ENCODE results near the gene MERTK. TPM values are rescaled to one million over a fixed set of nuclear protein-coding genes. Genes with fewer than 3 reads are reported as not detected.
"Not testable (repeated sequence)": the region's sequence is repeated elsewhere in the genome, so short reads cannot be mapped to it uniquely, and the experiment has no call there.

The MERTK gene
- total RNA-seq, 1 donor from 2014 or later, result 3.3 TPM

GRCh38 chr2:112032224-112032586 lies 133.8 kb downstream of the MERTK start:
- TF ChIP-seq CTCF (conservative IDR thresholded peaks at IDR 0.05), result no peak

GRCh38 chr2:112032689-112033465 lies 134.5 kb downstream of the MERTK start:
- Mint-ChIP-seq H3K9me3 (peaks cover 3% of the 10 kb centered on the region), H3K27me3 (ENCODE audit: low read depth) (no peaks in the 10 kb centered on the region), H3K4me3 (no peak overlapping the region), H3K36me3 (ENCODE audit: low read depth) (no peaks in the 10 kb centered on the region), H3K4me1 (peaks cover 10% of the 10 kb centered on the region), H3K27ac (ENCODE audit: unreplicated experiment) (no peak overlapping the region)
- peak; percentile 34 for TF ChIP-seq CTCF (conservative IDR thresholded peaks at IDR 0.05)
- DNase-seq (ENCODE audit: low read depth, low spot score), result no peak

More at GRCh38 chr2:112032224-112032586, 133.8 kb downstream of the MERTK start:
- H3K36me3 Mint-ChIP-seq (ENCODE audit: low read depth), result no peaks in the 10 kb centered on the region
- no peaks in the 10 kb centered on the region for H3K9me3 Mint-ChIP-seq
- no peak overlapping the region for H3K27ac Mint-ChIP-seq (ENCODE audit: unreplicated experiment)
- peaks cover 10% of the 10 kb centered on the region for H3K4me1 Mint-ChIP-seq
- H3K27me3 Mint-ChIP-seq (ENCODE audit: low read depth), result no peaks in the 10 kb centered on the region
- no peak for DNase-seq (ENCODE audit: low read depth, low spot score)
- no peak overlapping the region for H3K4me3 Mint-ChIP-seq

- H3K36me3 Mint-ChIP-seq (ENCODE audit: low read depth), result no peaks in the 10 kb centered on the region
- peaks cover 7% of the 10 kb centered on the region for H3K9me3 Mint-ChIP-seq
- H3K27me3 Mint-ChIP-seq (ENCODE audit: low read depth), result no peaks in the 10 kb centered on the region
- no peak overlapping the region for H3K27ac Mint-ChIP-seq (ENCODE audit: unreplicated experiment)
- peaks cover 10% of the 10 kb centered on the region for H3K4me1 Mint-ChIP-seq
- DNase-seq (ENCODE audit: low read depth, low spot score), result no peak
- H3K4me3 Mint-ChIP-seq, result no peak overlapping the region
- no peak for TF ChIP-seq CTCF (conservative IDR thresholded peaks at IDR 0.05)
These were observed 135.2 kb downstream of the MERTK start for GRCh38 chr2:112033600-112033999.

- Mint-ChIP-seq H3K36me3 (ENCODE audit: low read depth) (no peaks in the 10 kb centered on the region), H3K27ac (ENCODE audit: unreplicated experiment) (no peak overlapping the region), H3K27me3 (ENCODE audit: low read depth) (no peaks in the 10 kb centered on the region), H3K4me3 (no peak overlapping the region), H3K9me3 (peaks cover 7% of the 10 kb centered on the region), H3K4me1 (peaks cover 10% of the 10 kb centered on the region)
- no peak for TF ChIP-seq CTCF (conservative IDR thresholded peaks at IDR 0.05)
- DNase-seq (ENCODE audit: low read depth, low spot score), result no peak
These were observed 136.5 kb downstream of the MERTK start for GRCh38 chr2:112034924-112035323.

- Mint-ChIP-seq H3K9me3 (peaks cover 7% of the 10 kb centered on the region), H3K27ac (ENCODE audit: unreplicated experiment) (no peak overlapping the region), H3K36me3 (ENCODE audit: low read depth) (no peaks in the 10 kb centered on the region), H3K4me3 (no peak overlapping the region), H3K4me1 (peaks cover 10% of the 10 kb centered on the region), H3K27me3 (ENCODE audit: low read depth) (no peaks in the 10 kb centered on the region)
- no peak for TF ChIP-seq CTCF (conservative IDR thresholded peaks at IDR 0.05)
- no peak for DNase-seq (ENCODE audit: low read depth, low spot score)
These were observed 137.4 kb downstream of the MERTK start for GRCh38 chr2:112035786-112036185.

- H3K36me3 Mint-ChIP-seq (ENCODE audit: low read depth); DNase-seq (ENCODE audit: low read depth, low spot score); H3K27me3 Mint-ChIP-seq (ENCODE audit: low read depth); H3K4me3 Mint-ChIP-seq; H3K4me1 Mint-ChIP-seq; H3K27ac Mint-ChIP-seq (ENCODE audit: unreplicated experiment): not testable (repeated sequence)
- H3K9me3 Mint-ChIP-seq, result peaks cover 12% of the 10 kb centered on the region
These were observed 141.1 kb downstream of the MERTK start for GRCh38 chr2:112039556-112039955.

GRCh38 chr2:112040066-112040465 lies 141.7 kb downstream of the MERTK start:
- not testable (repeated sequence) for H3K4me1 Mint-ChIP-seq; DNase-seq (ENCODE audit: low read depth, low spot score)

GRCh38 chr2:112041460-112041859 lies 143.1 kb downstream of the MERTK start:
- peaks cover 15% of the 10 kb centered on the region for H3K9me3 Mint-ChIP-seq
- H3K27me3 Mint-ChIP-seq (ENCODE audit: low read depth); H3K4me3 Mint-ChIP-seq; H3K36me3 Mint-ChIP-seq (ENCODE audit: low read depth); H3K27ac Mint-ChIP-seq (ENCODE audit: unreplicated experiment); DNase-seq (ENCODE audit: low read depth, low spot score); H3K4me1 Mint-ChIP-seq: not testable (repeated sequence)

More at GRCh38 chr2:112040066-112040465, 141.7 kb downstream of the MERTK start:
- not testable (repeated sequence) for H3K27me3 Mint-ChIP-seq (ENCODE audit: low read depth); H3K4me3 Mint-ChIP-seq; H3K36me3 Mint-ChIP-seq (ENCODE audit: low read depth); H3K27ac Mint-ChIP-seq (ENCODE audit: unreplicated experiment)
- H3K9me3 Mint-ChIP-seq, result peaks cover 13% of the 10 kb centered on the region

Data from neural crest cell (in vitro differentiated cells).